CD4-positive, alpha-beta memory T cell (primary cell): Measurements from ENCODE around the gene ZNF213. TPM values are rescaled to one million over a fixed set of nuclear protein-coding genes. Genes with fewer than 3 reads are reported as not detected.
A peak's percentile ranks its signal among the peaks of the same experiment; 100 is the strongest.
"Not testable (repeated sequence)": the region's sequence is repeated elsewhere in the genome, so short reads cannot be mapped to it uniquely, and the experiment has no call there.

Experiments
- CTCF ChIA-PET: fragments of 350-600 bp; sonication (Branson Sonifier 250); formaldehyde crosslinking; loops from one replicate; lab custom pipeline; 2021; ENCODE audit warnings: inconsistent platforms; ENCODE audit not compliant: partially characterized antibody; lab: Charles Lee
- POLR2A ChIA-PET: fragments of 350-600 bp; sonication (Branson Sonifier 250); formaldehyde crosslinking; loops from one replicate; lab custom pipeline; 2021; ENCODE audit not compliant: partially characterized antibody; lab: Charles Lee
- DNase-seq, 5 donors: peaks; one replicate each; pipeline versions ENCODE4 v3.0.0 to v3.0.0-alpha.2; 2020 to 2022; ENCODE audit warnings: mixed read lengths in 1 of 5
- H3K27ac ChIP-seq: one replicate; pipeline ENCODE4 v1.7.0; 2013; ENCODE audit warnings: low read depth, low read length
- H3K27me3 ChIP-seq: 2 replicates; pipeline ENCODE4 v1.7.0; 2013; ENCODE audit warnings: mild to moderate bottlenecking, low read length, moderate library complexity; ENCODE audit not compliant: insufficient read depth
- H3K36me3 ChIP-seq: 2 replicates; pipeline ENCODE4 v1.7.0; 2013; ENCODE audit warnings: mild to moderate bottlenecking, low read length, moderate library complexity; ENCODE audit not compliant: insufficient read depth
- H3K4me1 ChIP-seq: 2 replicates; pipeline ENCODE4 v1.7.0; 2013; ENCODE audit warnings: mild to moderate bottlenecking, low read length, moderate library complexity; ENCODE audit not compliant: insufficient read depth
- H3K4me3 ChIP-seq, 2 donors: one replicate each; pipeline ENCODE4 v1.7.0; 2013; ENCODE audit warnings: low read length in 2 of 2, mild to moderate bottlenecking in 1 of 2
- H3K9me3 ChIP-seq, 2 donors: one replicate each; pipeline ENCODE4 v1.7.0; 2013; ENCODE audit warnings: low read length in 2 of 2, control low read depth in 1 of 2; ENCODE audit not compliant: control insufficient read depth in 1 of 2
- H3K27ac Mint-ChIP-seq, 7 donors: one replicate each; pipeline ENCODE4 v1.8.0; 2020 to 2021; ENCODE audit warnings: mixed read lengths in 7 of 7, mild to moderate bottlenecking in 6 of 7, inconsistent platforms in 3 of 7, moderate library complexity in 3 of 7
- H3K27me3 Mint-ChIP-seq, 2 donors: one replicate each; pipeline ENCODE4 v1.8.0; 2020 to 2021; ENCODE audit warnings: mixed read lengths in 2 of 2
- H3K36me3 Mint-ChIP-seq, 2 donors: one replicate each; pipeline ENCODE4 v1.8.0; 2020 to 2021; ENCODE audit warnings: mixed read lengths in 2 of 2, inconsistent platforms in 1 of 2, mild to moderate bottlenecking in 1 of 2
- H3K4me1 Mint-ChIP-seq, 4 donors: one replicate each; pipeline ENCODE4 v1.8.0; 2020 to 2021; ENCODE audit warnings: mixed read lengths in 4 of 4, mild to moderate bottlenecking in 1 of 4
- H3K4me3 Mint-ChIP-seq, 8 donors: one replicate each; pipeline ENCODE4 v1.8.0; 2020 to 2021; ENCODE audit warnings: mixed read lengths in 8 of 8, mild to moderate bottlenecking in 7 of 8, moderate library complexity in 6 of 8, inconsistent platforms in 3 of 8
- H3K9me3 Mint-ChIP-seq, 8 donors: one replicate each; pipeline ENCODE4 v1.8.0; 2020 to 2021; ENCODE audit warnings: mixed read lengths in 8 of 8, mild to moderate bottlenecking in 5 of 8, inconsistent platforms in 3 of 8, moderate library complexity in 1 of 8
- intact Hi-C: fragments of 100-400 bp; cut with micrococcal nuclease; formaldehyde crosslinking; loops from one replicate; pipeline ENCODE4 v1.15.1; 2023
- polyA plus RNA-seq, 2 donors: library from polyadenylated mRNA; unstranded; fragments of 300-500 nt; fragmentation: Illumina TruSeq; gene quantifications; one replicate each; pipeline ENCODE4 v1.2.3, GENCODE V29; 2021
- total RNA-seq, 2 experiments: library from RNA; stranded (reverse); gene quantifications; one replicate each; pipeline ENCODE4 v1.2.3, GENCODE V29; 2021

ZNF213 gene
- total and polyA plus RNA-seq, 4 experiments from 2014 or later, result 0.67 to 14.5 (median 8.7) TPM

GRCh38 chr16:3138823-3139426 is 4.1 kb downstream of the ZNF213 start:
- Histone ChIP-seq H3K9me3 (no peaks in the 10 kb centered on the region), H3K4me3 (no peak overlapping the region), H3K27me3 (no peaks in the 10 kb centered on the region), H3K4me1 (peaks cover 12% of the 10 kb centered on the region), H3K36me3 (peaks cover 15% of the 10 kb centered on the region), H3K27ac (no peak overlapping the region)
- intact Hi-C loops, result no loop called here
- peaks cover 11 to 40% of the 10 kb centered on the region in 2 donors for H3K36me3 Mint-ChIP-seq
- no peak overlapping the region for H3K4me3 Mint-ChIP-seq
- no peak for DNase-seq
- H3K27ac Mint-ChIP-seq, result peak overlapping the region in 1 of 7 donors; percentile 36
- CTCF ChIA-PET, result interaction anchor here (1.2 to 2.0 kb wide), 4 partner anchors 9 to 81 kb away, joined by 3 to 5 read pairs (median 4); no protein-coding TSS in a partner anchor
- POLR2A ChIA-PET, result interaction anchor here (1.9 to 10.2 kb wide), 2 partner anchors 11 to 20 kb away, joined by 4 to 123 read pairs; no protein-coding TSS in a partner anchor
- no peaks in the 10 kb centered on the region for H3K27me3 Mint-ChIP-seq
- H3K4me1 Mint-ChIP-seq, result peaks cover 10 to 30% (median 16%) of the 10 kb centered on the region in 4 donors
- H3K9me3 Mint-ChIP-seq, result no peaks in the 10 kb centered on the region

GRCh38 chr16:3139561-3139960 is 4.7 kb downstream of the ZNF213 start:
- H3K4me3 Mint-ChIP-seq, intact Hi-C loops: not testable (repeated sequence)

GRCh38 chr16:3140603-3141427 is 6.0 kb downstream of the ZNF213 start:
- POLR2A ChIA-PET, result interaction anchor here (1.1 to 10.2 kb wide), 3 partner anchors 9 to 18 kb away, joined by 3 to 123 read pairs (median 4); no protein-coding TSS in a partner anchor
- no peak for DNase-seq
- H3K9me3 Mint-ChIP-seq, result no peaks in the 10 kb centered on the region
- CTCF ChIA-PET, result interaction anchor here (1.0 to 2.0 kb wide), 2 partner anchors 9 to 10 kb away, joined by 3 to 5 read pairs; no protein-coding TSS in a partner anchor
- Histone ChIP-seq H3K4me1 (peaks cover 5% of the 10 kb centered on the region), H3K9me3 (no peaks in the 10 kb centered on the region), H3K27me3 (no peaks in the 10 kb centered on the region), H3K4me3 (no peak overlapping the region), H3K27ac (no peak overlapping the region), H3K36me3 (peaks cover 15% of the 10 kb centered on the region)
- H3K27me3 Mint-ChIP-seq, result no peaks in the 10 kb centered on the region
- intact Hi-C loops, result no loop called here
- no peak overlapping the region for H3K27ac Mint-ChIP-seq
- H3K36me3 Mint-ChIP-seq, result peaks cover 11 to 32% of the 10 kb centered on the region in 2 donors
- H3K4me1 Mint-ChIP-seq, result peaks cover 5 to 17% (median 5%) of the 10 kb centered on the region in 4 donors
- H3K4me3 Mint-ChIP-seq, result no peak overlapping the region

More at GRCh38 chr16:3139561-3139960, 4.7 kb downstream of the ZNF213 start:
- Mint-ChIP-seq H3K36me3 (peaks cover 11 to 39% of the 10 kb centered on the region in 2 donors), H3K4me1 (peaks cover 8 to 26% (median 12%) of the 10 kb centered on the region in 4 donors)
- H3K27me3 Mint-ChIP-seq, H3K27ac ChIP-seq, H3K9me3 Mint-ChIP-seq, H3K4me3 ChIP-seq, H3K27ac Mint-ChIP-seq, DNase-seq, H3K27me3 ChIP-seq, H3K9me3 ChIP-seq: not testable (repeated sequence)
- Histone ChIP-seq H3K36me3 (peaks cover 15% of the 10 kb centered on the region), H3K4me1 (peaks cover 11% of the 10 kb centered on the region)
- ChIA-PET POLR2A (interaction anchor here (1.9 to 10.2 kb wide), 2 partner anchors 10 to 19 kb away, joined by 4 to 123 read pairs; no protein-coding TSS in a partner anchor), CTCF (interaction anchor here (1.2 to 2.0 kb wide), 2 partner anchors 10 to 11 kb away, joined by 3 to 5 read pairs; no protein-coding TSS in a partner anchor)

GRCh38 chr16:3141781-3142311 is 7.0 kb downstream of the ZNF213 start:
- no peaks in the 10 kb centered on the region for H3K4me1 ChIP-seq
- ChIA-PET CTCF (no interaction called here), POLR2A (no interaction called here)
- no peaks in the 10 kb centered on the region for H3K27me3 Mint-ChIP-seq
- no peak overlapping the region for H3K4me3 Mint-ChIP-seq
- no peaks in the 10 kb centered on the region for H3K9me3 ChIP-seq
- peaks cover 11 to 30% of the 10 kb centered on the region in 2 donors for H3K36me3 Mint-ChIP-seq
- no peaks in the 10 kb centered on the region for H3K27me3 ChIP-seq
- intact Hi-C loops, result no loop called here
- no peak for DNase-seq
- no peak overlapping the region for H3K27ac ChIP-seq
- peaks cover 15% of the 10 kb centered on the region for H3K36me3 ChIP-seq
- H3K27ac Mint-ChIP-seq, result peak overlapping the region in 2 of 7 donors; percentile 22 to 84
- no peaks in the 10 kb centered on the region for H3K9me3 Mint-ChIP-seq
- peaks cover 0 to 12% (median 4%) of the 10 kb centered on the region in 4 donors for H3K4me1 Mint-ChIP-seq
- H3K4me3 ChIP-seq, result no peak overlapping the region

- peak overlapping the region in 2 of 7 donors; percentile 22 to 84 for H3K27ac Mint-ChIP-seq
- Histone ChIP-seq H3K4me3 (no peak overlapping the region), H3K9me3 (no peaks in the 10 kb centered on the region), H3K27ac (no peak overlapping the region), H3K4me1 (no peaks in the 10 kb centered on the region), H3K27me3 (no peaks in the 10 kb centered on the region), H3K36me3 (peaks cover 15% of the 10 kb centered on the region)
- H3K36me3 Mint-ChIP-seq, result peaks cover 11 to 29% of the 10 kb centered on the region in 2 donors
- no peak for DNase-seq
- intact Hi-C loops, result no loop called here
- peak overlapping the region in 2 of 8 donors; percentile 22 to 48 for H3K4me3 Mint-ChIP-seq
- POLR2A ChIA-PET, result interaction anchor here (1.1 to 3.0 kb wide), 3 partner anchors 8 to 77 kb away, joined by 3 to 10 read pairs (median 5); partner anchors contain the start of genes IL32 and ZNF213
- H3K27me3 Mint-ChIP-seq, result no peaks in the 10 kb centered on the region
- peaks cover 0 to 7% (median 4%) of the 10 kb centered on the region in 4 donors for H3K4me1 Mint-ChIP-seq
- CTCF ChIA-PET, result no interaction called here
- no peaks in the 10 kb centered on the region for H3K9me3 Mint-ChIP-seq
Observed at GRCh38 chr16:3142327-3142726, 7.5 kb downstream of the ZNF213 start.

- no peaks in the 10 kb centered on the region for H3K27me3 ChIP-seq
- no peak overlapping the region for H3K4me3 ChIP-seq
- H3K4me1 Mint-ChIP-seq, result peaks cover 0 to 5% (median 4%) of the 10 kb centered on the region in 4 donors
- H3K36me3 Mint-ChIP-seq, result peaks cover 11 to 27% of the 10 kb centered on the region in 2 donors
- H3K9me3 ChIP-seq, result no peaks in the 10 kb centered on the region
- no peaks in the 10 kb centered on the region for H3K27me3 Mint-ChIP-seq
- no peak for DNase-seq
- peaks cover 15% of the 10 kb centered on the region for H3K36me3 ChIP-seq
- no peaks in the 10 kb centered on the region for H3K4me1 ChIP-seq
- no peak overlapping the region for H3K27ac Mint-ChIP-seq
- intact Hi-C loops, result no loop called here
- H3K27ac ChIP-seq, result no peak overlapping the region
- ChIA-PET CTCF (no interaction called here), POLR2A (interaction anchor here (1.1 to 3.0 kb wide), 4 partner anchors 8 to 77 kb away, joined by 3 to 10 read pairs (median 4); partner anchors contain the start of genes IL32 and ZNF213)
- no peak overlapping the region for H3K4me3 Mint-ChIP-seq
- no peaks in the 10 kb centered on the region for H3K9me3 Mint-ChIP-seq
Observed at GRCh38 chr16:3142770-3143169, 7.9 kb downstream of the ZNF213 start.
